H1 (cell line): ENCODE results near the gene MPDZ. TPM values are rescaled to one million over a fixed set of nuclear protein-coding genes. Genes with fewer than 3 reads are reported as not detected.

Experiments used
- CTCF ChIA-PET: fragments of 300-600 bp; sonication (Branson Sonifier 250); formaldehyde crosslinking; loops from one replicate; lab custom pipeline; 2021; ENCODE audit not compliant: partially characterized antibody; lab: Charles Lee
- POLR2A ChIA-PET: fragments of 300-600 bp; sonication (Branson Sonifier 250); formaldehyde crosslinking; loops from one replicate; lab custom pipeline; 2021; ENCODE audit warnings: inconsistent platforms; ENCODE audit not compliant: partially characterized antibody; lab: Charles Lee
- DNase-seq, 2 experiments: peaks; one replicate each; pipeline versions ENCODE4 v3.0.0 to v3.0.0-alpha.2; 2010 to 2022; ENCODE audit warnings: low spot score in 2 of 2, low read depth in 1 of 2, mixed read lengths in 1 of 2
- FAIRE-seq: peaks from 2 replicates; lab custom pipeline; 2011; peaks lifted over from hg19 to GRCh38; lab: Jason Lieb, UNC
- H2AFZ ChIP-seq: 2 replicates; pipeline ENCODE4 v1.8.1; 2012; ENCODE audit warnings: low read length, inconsistent platforms
- H2AK5ac ChIP-seq: 2 replicates; pipeline ENCODE4 v1.6.1; 2013; ENCODE audit warnings: low read depth, low read length
- H2BK120ac ChIP-seq: replicated peaks from 2 replicates; pipeline ENCODE3; 2013; ENCODE audit warnings: low read depth, low read length, inconsistent platforms
- H2BK12ac ChIP-seq: 2 replicates; pipeline ENCODE4 v1.6.1; 2013; ENCODE audit warnings: low read depth, low read length
- H2BK15ac ChIP-seq: 2 replicates; pipeline ENCODE4 v1.6.1; 2013; ENCODE audit warnings: low read length
- H2BK20ac ChIP-seq: 2 replicates; pipeline ENCODE4 v1.6.1; 2013; ENCODE audit warnings: low read length
- H2BK5ac ChIP-seq: 2 replicates; pipeline ENCODE4 v1.6.1; 2013; ENCODE audit warnings: low read depth, low read length
- H3K14ac ChIP-seq: 2 replicates; pipeline ENCODE4 v1.6.1; 2013; ENCODE audit warnings: inconsistent platforms; ENCODE audit not compliant: insufficient read length
- H3K18ac ChIP-seq: 2 replicates; pipeline ENCODE4 v1.6.1; 2013; ENCODE audit warnings: low read length; ENCODE audit errors: extremely low read depth
- H3K23ac ChIP-seq: 2 replicates; pipeline ENCODE4 v1.6.1; 2013; ENCODE audit warnings: inconsistent platforms; ENCODE audit not compliant: insufficient read length
- H3K23me2 ChIP-seq: 2 replicates; pipeline ENCODE4 v1.6.1; 2013; ENCODE audit warnings: low read depth, low read length
- H3K27ac ChIP-seq: 2 replicates; pipeline ENCODE4 v1.6.1; 2011; ENCODE audit warnings: low read depth, low read length, inconsistent platforms
- H3K27me3 ChIP-seq, 4 experiments: replicated peaks in 1 of 4; 1 replicate in 1 of 4; 2 replicates in 3 of 4; pipeline versions ENCODE4 v1.6.1 to v1.8.1; 2011 to 2013; ENCODE audit warnings: low read length in 3 of 4, mild to moderate bottlenecking in 3 of 4, inconsistent platforms in 2 of 4, mixed read lengths in 2 of 4, moderate library complexity in 1 of 4; ENCODE audit not compliant: control insufficient read depth in 3 of 4, insufficient read depth in 3 of 4; ENCODE audit errors: extremely low read depth in 1 of 4
- H3K36me3 ChIP-seq, 4 experiments: 2 replicates each; pipeline versions ENCODE4 v1.6.1 to v1.8.1; 2011 to 2013; ENCODE audit warnings: mild to moderate bottlenecking in 4 of 4, low read length in 3 of 4, moderate library complexity in 2 of 4, control low read depth in 1 of 4, inconsistent platforms in 1 of 4; ENCODE audit not compliant: insufficient read depth in 4 of 4, control insufficient read depth in 2 of 4
- H3K4ac ChIP-seq: replicated peaks from 2 replicates; pipeline ENCODE3; 2013; ENCODE audit warnings: low read length, low read depth, mixed read lengths, inconsistent platforms; ENCODE audit not compliant: insufficient read length
- H3K4me1 ChIP-seq, 4 experiments: replicated peaks in 1 of 4; 1 replicate in 1 of 4; 2 replicates in 3 of 4; pipeline versions ENCODE4 v1.6.1 to v1.8.1; 2011 to 2013; ENCODE audit warnings: low read length in 3 of 4, inconsistent platforms in 2 of 4, mixed read lengths in 1 of 4; ENCODE audit not compliant: insufficient read depth in 4 of 4, control insufficient read depth in 3 of 4
- H3K4me2 ChIP-seq, 2 experiments: 2 replicates each; pipeline versions ENCODE4 v1.6.1 to v1.8.1; 2011 to 2013; ENCODE audit warnings: low read depth in 2 of 2, low read length in 2 of 2, control low read depth in 1 of 2, inconsistent platforms in 1 of 2, mild to moderate bottlenecking in 1 of 2; ENCODE audit not compliant: insufficient read depth in 1 of 2
- H3K4me3 ChIP-seq, 4 experiments: fragments of 200-600, 300-600 bp in 1 of 4; sonication (generic), shearing (Covaris generic), sonication (Bioruptor Twin) in 1 of 4; 2 replicates each; pipeline versions ENCODE4 v1.5.1 to v1.8.1; 2011 to 2016; ENCODE audit warnings: low read length in 4 of 4, low read depth in 3 of 4, control low read depth in 2 of 4, inconsistent platforms in 2 of 4, mild to moderate bottlenecking in 2 of 4, mixed read lengths in 1 of 4, moderate library complexity in 1 of 4; ENCODE audit not compliant: insufficient read depth in 2 of 4; ENCODE audit errors: extremely low read depth in 1 of 4
- H3K56ac ChIP-seq: replicated peaks from 2 replicates; pipeline ENCODE3; 2013; ENCODE audit warnings: low read depth, mild to moderate bottlenecking, mixed read lengths, low read length, inconsistent platforms; ENCODE audit not compliant: insufficient read length
- H3K79me1 ChIP-seq: 2 replicates; pipeline ENCODE4 v1.6.1; 2013; ENCODE audit warnings: low read depth, low read length, control low read depth
- H3K79me2 ChIP-seq, 2 experiments: 2 replicates each; pipeline versions ENCODE4 v1.6.1 to v1.8.1; 2012 to 2013; ENCODE audit warnings: low read length in 2 of 2, mild to moderate bottlenecking in 2 of 2, inconsistent platforms in 1 of 2; ENCODE audit not compliant: insufficient read depth in 2 of 2, control insufficient read depth in 1 of 2
- H3K9ac ChIP-seq, 4 experiments: replicated peaks in 1 of 4; 1 replicate in 1 of 4; 2 replicates in 3 of 4; pipeline versions ENCODE4 v1.6.1 to v1.8.1; 2011 to 2013; ENCODE audit warnings: low read depth in 3 of 4, low read length in 3 of 4, control low read depth in 2 of 4, mild to moderate bottlenecking in 2 of 4, moderate library complexity in 2 of 4, inconsistent platforms in 1 of 4; ENCODE audit errors: extremely low read depth in 1 of 4
- H3K9me3 ChIP-seq, 2 experiments: 2 replicates each; pipeline versions ENCODE4 v1.6.1 to v1.8.1; 2012 to 2013; ENCODE audit warnings: mild to moderate bottlenecking in 2 of 2, moderate library complexity in 2 of 2, control low read depth in 1 of 2, inconsistent platforms in 1 of 2, low read depth in 1 of 2, low read length in 1 of 2, mixed read lengths in 1 of 2; ENCODE audit not compliant: insufficient read depth in 2 of 2
- H4K20me1 ChIP-seq, 2 experiments: replicated peaks in 1 of 2; 2 replicates each; pipeline versions ENCODE3 to v1.8.1; 2011 to 2013; ENCODE audit warnings: inconsistent platforms in 2 of 2, low read length in 2 of 2, mild to moderate bottlenecking in 1 of 2; ENCODE audit not compliant: insufficient read depth in 2 of 2, control insufficient read depth in 1 of 2
- H4K5ac ChIP-seq: 2 replicates; pipeline ENCODE4 v1.6.1; 2013; ENCODE audit warnings: low read length, low read depth, mixed read lengths, inconsistent platforms; ENCODE audit not compliant: insufficient read length
- H4K8ac ChIP-seq: 2 replicates; pipeline ENCODE4 v1.8.0; 2013; ENCODE audit warnings: mild to moderate bottlenecking, moderate library complexity, low read length, inconsistent platforms; ENCODE audit not compliant: insufficient read depth; ENCODE audit errors: extremely low read depth
- H4K91ac ChIP-seq: replicated peaks from 2 replicates; pipeline ENCODE3; 2013; ENCODE audit warnings: low read length, mixed read lengths, inconsistent platforms; ENCODE audit not compliant: insufficient read length
- ASH2L ChIP-seq: fragments of 200-600, 300-600 bp; sonication (generic); IDR thresholded peaks from one replicate; pipeline ENCODE4 v1.7.1; 2017; ENCODE audit warnings: low read length
- BACH1 ChIP-seq: IDR thresholded peaks from 2 replicates; pipeline ENCODE4 v1.6.1; 2012; ENCODE audit warnings: low read length, improper control_type of control experiment
- CEBPB ChIP-seq: IDR thresholded peaks from 2 replicates; pipeline ENCODE4 v1.6.1; 2012; ENCODE audit warnings: low read depth, low read length
- HDAC6 ChIP-seq: IDR thresholded peaks from one replicate; pipeline ENCODE4 v1.7.1; 2012; ENCODE audit warnings: low read depth, mild to moderate bottlenecking, inconsistent platforms, low read length, moderate library complexity
- KDM1A ChIP-seq: fragments of 200-600, 300-600 bp; sonication (generic); IDR thresholded peaks from 2 replicates; pipeline ENCODE4 v1.7.1; 2016; ENCODE audit warnings: mild to moderate bottlenecking, low read length, borderline replicate concordance
- KDM4A ChIP-seq: IDR thresholded peaks from one replicate; pipeline ENCODE4 v1.7.1; 2012; ENCODE audit warnings: low read depth, mild to moderate bottlenecking, moderate library complexity, low read length, inconsistent platforms; ENCODE audit not compliant: severe bottlenecking
- KDM5A ChIP-seq: fragments of 200-600 bp; IDR thresholded peaks from 2 replicates; pipeline ENCODE4 v1.7.1; 2012; ENCODE audit warnings: mild to moderate bottlenecking, low read length, inconsistent platforms, mixed read lengths
- RAD21 ChIP-seq, 2 experiments: IDR thresholded peaks in 1 of 2; conservative IDR thresholded peaks in 1 of 2; 2 replicates each; pipeline ENCODE4 v1.6.1; 2011; ENCODE audit warnings: low read depth in 2 of 2, low read length in 2 of 2, improper control_type of control experiment in 1 of 2, inconsistent platforms in 1 of 2, mild to moderate bottlenecking in 1 of 2, moderate library complexity in 1 of 2
- RFX5 ChIP-seq: IDR thresholded peaks from 2 replicates; pipeline ENCODE4 v1.6.1; 2011; ENCODE audit warnings: low read depth, low read length, improper control_type of control experiment, borderline replicate concordance
- SIN3A ChIP-seq, 2 experiments: IDR thresholded peaks in 1 of 2; conservative IDR thresholded peaks in 1 of 2; 2 replicates each; pipeline ENCODE4 v1.6.1; 2011 to 2012; ENCODE audit warnings: low read length in 2 of 2, improper control_type of control experiment in 1 of 2, low read depth in 1 of 2, mild to moderate bottlenecking in 1 of 2
- TBP ChIP-seq: IDR thresholded peaks from 2 replicates; pipeline ENCODE4 v1.6.1; 2011; ENCODE audit warnings: low read depth, low read length, improper control_type of control experiment
- WGBS, 2 experiments: shearing (Covaris generic) in 1 of 2; methylation state at CpG; one replicate each; pipeline versions ENCODE4 v1.1.6 to v1.1.7; 2013 to 2015; ENCODE audit warnings: low lambda C conversion rate in 2 of 2, mixed read lengths in 2 of 2, inconsistent platforms in 1 of 2, low coverage in 1 of 2, missing lambda C conversion rate in 1 of 2; ENCODE audit not compliant: insufficient replicate concordance in 2 of 2, insufficient coverage in 1 of 2, insufficient read length in 1 of 2; ENCODE audit errors: extremely low coverage in 1 of 2, missing lambda C conversion rate in 1 of 2; 5-methylcytosine and 5-hydroxymethylcytosine counted together
- polyA plus RNA-seq, 7 experiments: library from polyadenylated mRNA; depleted of rRNA in 3 of 7; stranded (reverse) in 5 of 7; unstranded in 2 of 7; fragments of >200 nt in 5 of 7; fragments of 200-250 nt in 2 of 7; gene quantifications; 1 replicate in 5 of 7; 2 replicates in 1 of 7; 4 replicates in 1 of 7; pipeline versions ENCODE4 v1.2.1 to v1.2.3, GENCODE V29; 2011 to 2013; ENCODE audit warnings: missing spikeins in 2 of 7, mixed read lengths in 2 of 7
- total RNA-seq: library from RNA; stranded (reverse); fragmentation: NEBNext Ultra II Directional; extraction: Animal tissue kit (Norgen Biotek cat#: 25700); gene quantifications from 2 replicates; pipeline ENCODE4 v1.2.1, GENCODE V29; 2021

MPDZ gene
- total and polyA plus RNA-seq, 2 of the 8 experiments (the other 6 are each of a cell fraction or from before 2014, with no cell fraction given), result 14.6 to 39.4 TPM

GRCh38 chr9:13095056-13095455, 184.4 kb downstream of the MPDZ start:
- no peak overlapping the region for H3K4me2 ChIP-seq
- no peak overlapping the region for H4K91ac ChIP-seq
- H3K14ac ChIP-seq, result no peak overlapping the region
- no peak overlapping the region for H4K8ac ChIP-seq
- FAIRE-seq, result no peak
- H3K56ac ChIP-seq, result no peak overlapping the region
- H3K23me2 ChIP-seq, result no peaks in the 10 kb centered on the region
- no peaks in the 10 kb centered on the region for H4K20me1 ChIP-seq
- no peak overlapping the region for H2AFZ ChIP-seq
- H3K27me3 ChIP-seq, result no peaks in the 10 kb centered on the region
- H3K18ac ChIP-seq, result no peak overlapping the region
- H2BK12ac ChIP-seq, result no peak overlapping the region
- no peak overlapping the region for H2BK5ac ChIP-seq
- H3K23ac ChIP-seq, result no peak overlapping the region
- no peak overlapping the region for H3K4ac ChIP-seq
- POLR2A ChIA-PET, result no interaction called here
- H3K79me1 ChIP-seq, result no peaks in the 10 kb centered on the region
- no peaks in the 10 kb centered on the region for H3K36me3 ChIP-seq
- no peaks in the 10 kb centered on the region for H3K9me3 ChIP-seq
- no peak overlapping the region for H2BK20ac ChIP-seq
- no peak overlapping the region for H4K5ac ChIP-seq
- H3K4me1 ChIP-seq, result no peaks in the 10 kb centered on the region; a peak in 1 of 7 replicates
- H3K9ac ChIP-seq, result no peak overlapping the region
- H2AK5ac ChIP-seq, result no peak overlapping the region
- DNase-seq, result no peak
- CTCF ChIA-PET, result no interaction called here
- TF ChIP-seq RAD21 (IDR thresholded peaks at IDR 0.05 in 1 of 2, conservative IDR thresholded peaks at IDR 0.05 in 1 of 2; ENCODE audit: low read depth in 2 of 2, low read length in 2 of 2), result no peak
- no peak for TF ChIP-seq SIN3A (conservative IDR thresholded peaks at IDR 0.05 in 1 of 2, IDR thresholded peaks at IDR 0.05 in 1 of 2; ENCODE audit: low read depth in 1 of 2, low read length in 2 of 2)
- no peak for TF ChIP-seq RFX5
- no peak for TF ChIP-seq TBP
- TF ChIP-seq BACH1, result no peak
- no peak for TF ChIP-seq CEBPB
- TF ChIP-seq KDM4A, result no peak
- no peak for TF ChIP-seq ASH2L
- TF ChIP-seq HDAC6, result no peak
- no peak for TF ChIP-seq KDM1A
- TF ChIP-seq KDM5A, result no peak
- H3K27ac ChIP-seq, result no peak overlapping the region
- H3K79me2 ChIP-seq, result no peaks in the 10 kb centered on the region
- whole genome bisulfite sequencing, 2 experiments, result 95% methylated on average over 2 of the region's 2 CpGs; no CpG with 5 or more reads in 1 of the 2 experiments
- H2BK15ac ChIP-seq, result no peak overlapping the region
- no peak overlapping the region for H3K4me3 ChIP-seq
- no peak overlapping the region for H2BK120ac ChIP-seq
